Peyer's patch (tissue), 4 donors: ENCODE measurements around the gene PTTG1IP.

Source experiments
- POLR2A ChIP-seq, 2 donors: fragments of 450-650 bp; IDR thresholded peaks; one replicate each; pipeline ENCODE4 v1.5.1; 2017; ENCODE audit warnings: antibody characterized with exemption in 2 of 2, mild to moderate bottlenecking in 2 of 2, moderate library complexity in 2 of 2
- TF ChIP-seq, protein P1 (sequence below), 6 experiments: fragments of 450-650 bp in 4 of 6; fragments of 200-600 bp in 2 of 6; sonication (generic) in 1 of 6; IDR thresholded peaks; one replicate each; pipeline ENCODE4 v1.5.1; 2017 to 2019; ENCODE audit warnings: antibody characterized with exemption in 6 of 6, mild to moderate bottlenecking in 3 of 6, moderate library complexity in 1 of 6

DNA sequence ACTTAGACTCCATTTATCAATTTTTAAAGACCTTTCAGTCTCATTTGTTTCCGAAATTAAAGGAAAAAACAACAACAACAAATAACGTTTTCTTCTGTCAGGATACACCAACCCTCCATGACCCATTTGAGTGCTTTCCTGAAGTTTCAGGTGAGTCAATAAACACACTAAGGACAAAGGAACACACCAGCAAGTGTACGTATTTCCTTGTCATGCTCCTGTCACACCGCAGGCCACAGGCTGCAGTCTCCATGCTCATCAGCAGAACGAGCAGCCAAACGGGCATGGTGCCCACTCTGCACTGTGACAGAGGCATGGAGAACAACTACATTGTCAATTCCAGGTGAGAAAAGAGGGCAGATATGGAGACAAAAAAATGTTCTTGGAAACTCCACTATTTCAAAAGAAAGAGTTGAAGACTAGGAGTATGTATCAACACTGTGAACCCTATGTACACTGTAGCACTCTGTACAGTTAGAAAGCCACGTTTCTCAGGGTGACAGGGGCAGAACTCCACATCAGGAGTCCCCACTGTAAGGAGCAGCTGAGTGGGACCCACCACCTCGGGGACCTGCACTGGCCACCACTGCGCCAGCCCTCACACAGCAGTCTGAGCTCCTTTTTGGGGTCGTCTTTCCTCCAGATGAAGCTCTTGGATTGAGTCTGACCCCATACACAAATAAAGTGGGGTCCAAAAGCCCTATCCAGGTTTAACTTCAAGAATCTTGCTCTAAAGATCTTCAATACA, 2.6 kb downstream of the PTTG1IP start:
- TF ChIP-seq, protein P1, sequence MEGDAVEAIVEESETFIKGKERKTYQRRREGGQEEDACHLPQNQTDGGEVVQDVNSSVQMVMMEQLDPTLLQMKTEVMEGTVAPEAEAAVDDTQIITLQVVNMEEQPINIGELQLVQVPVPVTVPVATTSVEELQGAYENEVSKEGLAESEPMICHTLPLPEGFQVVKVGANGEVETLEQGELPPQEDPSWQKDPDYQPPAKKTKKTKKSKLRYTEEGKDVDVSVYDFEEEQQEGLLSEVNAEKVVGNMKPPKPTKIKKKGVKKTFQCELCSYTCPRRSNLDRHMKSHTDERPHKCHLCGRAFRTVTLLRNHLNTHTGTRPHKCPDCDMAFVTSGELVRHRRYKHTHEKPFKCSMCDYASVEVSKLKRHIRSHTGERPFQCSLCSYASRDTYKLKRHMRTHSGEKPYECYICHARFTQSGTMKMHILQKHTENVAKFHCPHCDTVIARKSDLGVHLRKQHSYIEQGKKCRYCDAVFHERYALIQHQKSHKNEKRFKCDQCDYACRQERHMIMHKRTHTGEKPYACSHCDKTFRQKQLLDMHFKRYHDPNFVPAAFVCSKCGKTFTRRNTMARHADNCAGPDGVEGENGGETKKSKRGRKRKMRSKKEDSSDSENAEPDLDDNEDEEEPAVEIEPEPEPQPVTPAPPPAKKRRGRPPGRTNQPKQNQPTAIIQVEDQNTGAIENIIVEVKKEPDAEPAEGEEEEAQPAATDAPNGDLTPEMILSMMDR (IDR thresholded peaks at IDR 0.05), result no peak
- no peak for TF ChIP-seq POLR2A (IDR thresholded peaks at IDR 0.05)
